GM20431 (cell line): ENCODE measurements around the gene DBF4B.

Experiments
- in situ Hi-C: fragments of 300-500 bp; cut with MseI, MboI; formaldehyde crosslinking; loops from one replicate; pipeline ENCODE4 v1.15.0; 2020; ENCODE audit warnings: low sequenced_read_pairs; ENCODE audit not compliant: unreplicated experiment

The DBF4B gene

GRCh38 chr17:44793885-44794842, 85.7 kb downstream of the DBF4B start:
- in situ Hi-C loops, result no loop called here

- in situ Hi-C loops, result no loop called here
These were observed 86.5 kb downstream of the DBF4B start for GRCh38 chr17:44794851-44795413.

GRCh38 chr17:44795421-44795820, 87.0 kb downstream of the DBF4B start:
- in situ Hi-C loops, result no loop called here

- in situ Hi-C loops, result no loop called here
These were observed 87.5 kb downstream of the DBF4B start for GRCh38 chr17:44795928-44796327.

- in situ Hi-C loops, result no loop called here
These were observed 88.3 kb downstream of the DBF4B start for GRCh38 chr17:44796731-44797130.

- in situ Hi-C loops, result no loop called here
These were observed 89.3 kb downstream of the DBF4B start for GRCh38 chr17:44797802-44798201.

GRCh38 chr17:44798356-44798755, 89.9 kb downstream of the DBF4B start:
- in situ Hi-C loops, result no loop called here
